ENCODE results near the gene PLEKHA4.

- TF ChIP-seq CTCF (IDR thresholded peaks at IDR 0.05) (no peak), EZH2phosphoT487 (IDR thresholded peaks at IDR 0.05) (no peak)
These were observed 53.5 kb downstream of the PLEKHA4 start for GRCh38 chr19:48814895-48815294.
